ENCODE data around the gene NELFCD.
"Not testable (repeated sequence)": the region's sequence is repeated elsewhere in the genome, so short reads cannot be mapped to it uniquely, and the experiment has no call there.

NELFCD gene

GRCh38 chr20:58973179-58973578 is 7.9 kb upstream of the NELFCD start:
- no peak for DNase-seq (ENCODE audit: low read depth, low spot score)

DNA sequence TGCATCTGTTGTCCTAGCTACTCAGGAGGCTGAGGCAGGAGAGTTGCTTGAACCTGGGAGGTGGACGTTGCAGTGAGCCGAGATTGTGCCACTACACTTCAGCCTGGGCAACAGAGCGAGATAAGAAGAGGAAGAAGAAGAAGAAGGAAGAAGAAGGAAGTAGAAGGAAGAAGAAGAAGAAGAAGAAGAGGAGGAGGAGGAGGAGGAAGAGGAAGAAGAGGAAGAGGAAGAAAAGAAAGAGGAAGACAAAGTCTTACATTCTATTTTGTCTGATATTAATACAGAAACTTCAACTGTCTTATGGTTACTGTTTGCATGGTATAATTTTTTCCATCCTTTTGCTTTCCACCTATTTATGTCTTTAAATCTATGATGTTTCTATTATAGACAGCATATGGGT is 7.2 kb upstream of the NELFCD start:
- no peak for DNase-seq (ENCODE audit: low read depth, low spot score)

DNA sequence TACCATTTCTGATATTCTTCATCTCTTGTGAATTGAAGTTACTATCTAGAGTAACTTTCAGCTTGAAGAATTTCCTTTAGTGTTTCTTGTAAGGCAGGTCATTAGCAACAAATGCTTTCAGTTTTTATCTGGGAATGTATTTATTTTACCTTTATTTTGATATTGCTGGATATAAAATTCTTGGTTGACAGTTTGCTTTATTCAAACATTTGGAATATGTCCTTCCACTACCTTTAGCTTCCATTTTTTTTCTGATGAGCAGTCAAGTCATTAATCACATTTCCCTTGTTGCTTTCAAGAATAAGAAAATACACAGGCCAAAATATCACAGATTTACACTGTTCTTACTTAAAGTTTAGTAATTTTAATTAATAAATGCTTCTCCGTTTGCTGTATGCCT is 5.7 kb upstream of the NELFCD start:
- DNase-seq (ENCODE audit: low read depth, low spot score): no peak

DNA sequence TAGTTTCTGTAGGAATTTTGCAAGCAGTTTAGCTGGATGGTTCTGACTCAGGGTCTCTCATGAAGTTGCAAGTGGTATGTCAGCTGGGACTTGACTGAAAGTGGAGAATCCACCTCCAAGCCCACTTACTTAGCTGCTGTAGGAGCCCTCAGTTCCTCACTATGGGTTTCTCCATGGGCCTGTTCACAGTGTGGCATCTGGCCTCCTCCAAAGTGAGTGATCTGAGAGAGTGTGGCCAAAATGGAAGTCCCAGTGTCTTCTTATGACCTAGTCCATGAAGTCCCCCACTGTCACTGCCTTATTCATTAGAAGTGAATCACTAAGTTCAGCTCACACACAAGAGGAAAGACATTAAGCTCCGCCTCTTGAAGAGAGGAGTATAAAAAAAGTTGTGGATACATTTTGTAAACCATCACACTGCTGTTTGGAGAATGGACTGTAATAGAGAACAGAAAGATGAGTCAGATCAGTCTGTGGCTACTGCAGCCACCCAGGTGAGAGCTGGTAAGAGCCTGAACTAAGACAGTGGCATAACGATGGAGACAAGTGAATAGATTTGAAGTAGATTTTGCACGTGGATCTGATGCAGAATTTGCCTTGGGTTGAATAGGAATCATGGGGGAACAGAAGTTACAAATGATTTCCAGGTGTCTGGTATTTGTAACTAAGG is 4.9 kb upstream of the NELFCD start:
- no peak for DNase-seq (ENCODE audit: low read depth, low spot score)

DNA sequence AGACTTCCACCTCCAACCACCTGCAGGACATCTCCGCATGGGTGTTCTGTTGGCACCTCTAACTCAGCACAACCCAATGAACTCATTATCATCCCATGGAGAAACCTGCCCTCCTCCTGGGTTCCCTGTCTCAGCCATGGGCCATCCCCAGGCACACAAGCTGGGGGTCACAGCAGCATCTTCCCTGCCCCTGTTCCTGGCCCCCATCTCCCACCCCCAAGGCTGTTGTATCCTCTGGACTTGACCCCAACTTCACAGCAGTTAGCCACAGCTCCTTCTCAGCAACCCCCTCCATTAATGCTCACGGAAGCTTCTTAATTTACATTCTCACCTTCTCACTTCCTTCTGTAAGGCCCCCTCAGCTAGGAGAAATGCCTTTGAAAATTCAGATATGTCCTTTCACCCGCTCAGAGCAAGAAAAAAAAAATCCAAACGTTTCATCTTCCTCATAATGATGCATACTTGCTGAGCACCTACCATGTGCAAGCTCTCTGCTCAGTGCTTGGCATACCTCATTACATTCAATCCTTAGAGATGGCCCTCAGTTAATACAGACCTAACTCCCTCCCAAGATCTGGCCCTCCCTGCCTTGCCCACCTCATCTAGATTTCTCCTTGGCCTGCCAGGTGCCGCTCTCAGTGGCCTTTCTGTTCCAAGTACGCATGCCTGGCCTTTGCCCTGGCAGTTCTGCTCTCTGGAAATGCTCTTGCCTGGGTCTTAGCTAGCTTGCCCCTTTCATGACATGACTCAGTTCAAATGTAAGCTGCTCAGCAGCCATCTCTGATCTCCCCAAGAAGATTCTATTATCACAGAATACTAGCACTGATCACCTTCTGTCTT is 2.5 kb upstream of the NELFCD start:
- no peak for DNase-seq (ENCODE audit: low read depth, low spot score)

- DNase-seq (ENCODE audit: low read depth, low spot score): no peak
These were observed 740 bp downstream of the NELFCD start for GRCh38 chr20:58981628-58982364.

DNA sequence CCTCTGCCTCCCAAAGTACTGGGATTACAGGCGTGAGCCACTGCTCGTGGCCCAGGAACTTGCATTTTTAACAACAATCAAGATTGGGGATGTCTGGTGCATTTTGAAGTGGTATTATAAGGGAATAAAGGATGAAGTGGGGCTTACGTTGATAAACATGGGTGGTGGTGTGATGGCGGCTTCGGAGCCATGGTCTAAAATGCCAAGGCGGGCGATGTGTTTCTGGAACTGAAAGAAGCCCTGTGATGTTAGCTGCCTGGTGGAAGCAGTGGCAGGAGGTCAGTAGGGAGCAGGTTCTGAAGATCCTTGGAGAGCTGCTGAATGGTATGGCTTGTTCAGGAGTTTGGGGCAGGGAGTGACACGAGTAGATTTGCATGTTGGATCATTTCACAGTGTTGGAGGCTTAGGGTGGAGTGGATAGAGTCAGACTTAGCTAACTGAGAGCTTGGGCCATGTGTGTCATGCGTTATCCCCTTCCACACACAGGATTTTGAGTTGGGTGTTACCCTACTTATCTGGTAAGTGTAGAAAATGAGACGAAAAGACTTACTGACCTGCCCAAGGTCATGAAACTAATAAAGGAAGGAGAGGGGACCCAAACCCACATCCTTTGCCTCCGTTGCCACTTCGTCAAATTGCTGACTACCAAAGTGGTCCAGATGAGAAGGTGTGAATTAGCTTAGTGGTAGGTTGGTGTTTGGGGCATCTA is 1.5 kb downstream of the NELFCD start:
- no peak for DNase-seq (ENCODE audit: low read depth, low spot score)

DNA sequence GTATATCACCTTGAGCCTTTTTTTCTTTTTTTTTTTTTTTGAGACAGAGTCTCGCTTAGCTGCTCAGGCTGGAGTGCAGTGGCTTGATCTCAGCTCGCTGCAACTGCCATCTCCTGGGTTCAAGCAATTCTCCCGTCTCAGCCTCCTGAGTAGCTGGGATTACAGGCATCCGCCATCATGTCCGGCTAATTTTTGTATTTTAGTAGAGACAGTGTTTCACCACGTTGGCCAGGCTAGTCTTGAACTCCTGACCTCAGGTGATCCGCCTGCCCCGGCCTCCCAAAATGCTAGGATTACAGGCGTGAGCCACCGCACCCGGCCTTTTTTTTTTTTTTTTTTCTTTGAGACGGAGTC is 2.0 kb downstream of the NELFCD start:
- not testable (repeated sequence) for DNase-seq (ENCODE audit: low read depth, low spot score)

- DNase-seq (ENCODE audit: low read depth, low spot score): no peak
These were observed 3.6 kb downstream of the NELFCD start for GRCh38 chr20:58984691-58985090.

- no peak for DNase-seq (ENCODE audit: low read depth, low spot score)
These were observed 4.6 kb downstream of the NELFCD start for GRCh38 chr20:58985656-58986055.

- DNase-seq (ENCODE audit: low read depth, low spot score): no peak
These were observed 5.4 kb downstream of the NELFCD start for GRCh38 chr20:58986286-58986967.

- no peak for DNase-seq (ENCODE audit: low read depth, low spot score)
These were observed 6.0 kb downstream of the NELFCD start for GRCh38 chr20:58986968-58987517.

- DNase-seq (ENCODE audit: low read depth, low spot score): no peak
These were observed 6.9 kb downstream of the NELFCD start for GRCh38 chr20:58987790-58988564.

DNA sequence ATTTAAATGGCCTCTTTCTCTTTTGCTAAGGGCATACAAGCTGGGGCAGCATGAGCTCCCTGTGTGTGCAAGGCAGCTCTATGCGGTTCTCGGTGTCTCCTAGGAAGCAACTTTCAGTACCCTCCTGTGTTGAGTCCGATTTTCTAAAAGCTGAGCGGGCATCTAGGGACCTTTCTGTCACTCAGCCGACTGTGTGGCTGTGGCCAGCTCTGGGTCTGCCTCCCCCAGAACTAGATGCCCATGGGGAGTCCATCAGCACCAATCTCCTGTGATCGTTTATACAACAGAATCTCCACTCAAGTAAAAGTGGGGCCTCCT is 7.5 kb downstream of the NELFCD start:
- DNase-seq (ENCODE audit: low read depth, low spot score): no peak

DNA sequence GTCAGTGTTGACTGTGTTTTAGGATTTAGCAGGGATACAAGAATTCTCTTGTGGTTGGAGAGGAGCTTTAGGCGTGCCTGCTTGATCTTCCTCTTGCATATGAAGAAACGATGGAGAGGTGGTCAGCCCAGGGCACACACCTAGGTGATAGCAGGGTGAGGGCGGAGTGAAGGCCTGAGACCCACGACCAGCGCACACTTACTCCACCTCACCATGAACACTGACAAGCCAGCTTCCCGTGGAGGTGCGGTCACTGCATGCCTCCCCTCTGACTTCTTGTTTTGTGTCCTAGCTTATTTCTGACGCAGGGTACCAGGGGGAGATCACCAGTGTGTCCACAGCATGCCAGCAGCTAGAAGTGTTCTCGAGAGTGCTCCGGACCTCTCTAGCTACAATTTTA is 8.1 kb downstream of the NELFCD start:
- no peak for DNase-seq (ENCODE audit: low read depth, low spot score)

GRCh38 chr20:58990651-58991445 is 9.8 kb downstream of the NELFCD start:
- no peak for DNase-seq (ENCODE audit: low read depth, low spot score)

DNA sequence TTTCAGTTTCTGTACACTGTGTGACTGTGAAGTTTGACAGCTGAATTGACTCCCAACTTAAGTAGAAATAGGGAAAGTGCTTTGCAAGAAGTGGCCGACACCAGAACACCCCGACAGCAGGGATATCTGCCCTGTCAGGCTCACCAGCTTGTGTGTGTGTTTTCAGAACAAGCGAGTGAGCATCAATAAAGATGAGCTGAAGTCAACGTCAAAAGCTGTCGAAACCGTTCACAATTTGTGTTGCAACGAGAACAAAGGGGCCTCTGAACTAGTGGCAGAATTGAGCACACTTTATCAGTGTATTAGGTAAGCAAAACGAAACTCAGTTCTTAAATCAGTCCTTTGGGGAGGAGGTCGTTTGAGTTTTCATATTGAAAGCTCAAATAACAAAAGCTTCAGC is 10.7 kb downstream of the NELFCD start:
- DNase-seq (ENCODE audit: low read depth, low spot score): no peak

GRCh38 chr20:58992911-58993310 is 11.9 kb downstream of the NELFCD start:
- no peak for DNase-seq (ENCODE audit: low read depth, low spot score)

GRCh38 chr20:58993332-58994248 is 12.5 kb downstream of the NELFCD start:
- DNase-seq (ENCODE audit: low read depth, low spot score): no peak
